ENCODE measurements around the gene HSDL1. TPM values are rescaled to one million over a fixed set of nuclear protein-coding genes. Genes with fewer than 3 reads are reported as not detected.

Gene HSDL1
- total RNA-seq, 1 donor from 2014 or later = 29.2 TPM

GRCh38 chr16:84193480-84193879 lies 48.5 kb upstream of the HSDL1 start:
- FAIRE-seq (no peak), DNase-seq (ENCODE audit: low read depth) (no peak)
- Histone ChIP-seq H3K4me2 (ENCODE audit: low read length) (no peak overlapping the region), H3K27me3 (ENCODE audit: insufficient read depth, low read length) (no peaks in the 10 kb centered on the region), H3K4me3 (ENCODE audit: insufficient read depth, low read depth, low read length) (no peak overlapping the region), H3K4me1 (ENCODE audit: insufficient read depth, low read length) (peaks cover under 1% of the 10 kb centered on the region), H3K9ac (ENCODE audit: low read length) (no peak overlapping the region), H4K20me1 (ENCODE audit: insufficient read depth, low read length) (no peaks in the 10 kb centered on the region), H2AFZ (ENCODE audit: low read depth, low read length) (no peak overlapping the region), H3K36me3 (ENCODE audit: insufficient read depth, low read length) (no peaks in the 10 kb centered on the region), H3K9me3 (ENCODE audit: insufficient read depth, low read depth, low read length) (no peaks in the 10 kb centered on the region), H3K79me2 (ENCODE audit: insufficient read depth, low read length) (no peaks in the 10 kb centered on the region), H3K27ac (ENCODE audit: low read depth, low read length) (no peak overlapping the region)
- TF ChIP-seq CTCF (IDR thresholded peaks at IDR 0.05; ENCODE audit: insufficient read depth, low read depth, low read length) = no peak
- no peak for TF ChIP-seq EZH2 (IDR thresholded peaks at IDR 0.05; ENCODE audit: insufficient read depth, low read length)
- H3K27ac Mint-ChIP-seq (ENCODE audit: unreplicated experiment) = no peak overlapping the region
- no peaks in the 10 kb centered on the region for H3K36me3 Mint-ChIP-seq (ENCODE audit: low read depth, unreplicated experiment)
- no peak overlapping the region for H3K4me3 Mint-ChIP-seq (ENCODE audit: unreplicated experiment)
- H3K4me1 Mint-ChIP-seq (ENCODE audit: low read depth, unreplicated experiment) = no peaks in the 10 kb centered on the region
- no peaks in the 10 kb centered on the region for H3K9me3 Mint-ChIP-seq (ENCODE audit: unreplicated experiment)
- H3K27me3 Mint-ChIP-seq (ENCODE audit: low read depth, unreplicated experiment) = peaks cover 13% of the 10 kb centered on the region

DNA sequence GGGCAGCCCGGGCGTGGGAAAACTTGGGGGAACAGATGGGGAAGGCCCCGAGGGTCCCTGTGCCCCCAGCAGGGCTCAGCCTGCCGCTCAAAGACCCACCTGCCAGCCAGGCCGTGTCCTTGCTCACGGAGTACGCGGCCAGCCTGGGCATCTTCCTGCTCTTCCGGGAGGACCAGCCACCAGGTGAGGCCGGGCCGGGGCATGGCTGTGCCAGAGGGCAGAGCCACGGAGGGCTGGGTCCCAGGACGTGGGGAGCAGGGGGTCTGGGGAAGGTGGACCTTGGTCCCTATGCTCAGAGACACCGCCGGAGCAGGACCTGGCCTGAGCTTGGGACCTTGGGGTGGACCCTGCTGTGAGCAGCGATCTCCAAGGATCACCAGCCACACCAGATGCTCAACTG lies 46.5 kb upstream of the HSDL1 start:
- H3K9me3 Mint-ChIP-seq (ENCODE audit: unreplicated experiment) = no peaks in the 10 kb centered on the region
- H3K27ac Mint-ChIP-seq (ENCODE audit: unreplicated experiment) = no peak overlapping the region
- no peak overlapping the region for H2AFZ ChIP-seq (ENCODE audit: low read depth, low read length)
- TF ChIP-seq CTCF (IDR thresholded peaks at IDR 0.05; ENCODE audit: insufficient read depth, low read depth, low read length) (no peak), EZH2 (IDR thresholded peaks at IDR 0.05; ENCODE audit: insufficient read depth, low read length) (no peak)
- H3K4me1 Mint-ChIP-seq (ENCODE audit: low read depth, unreplicated experiment) = no peaks in the 10 kb centered on the region
- peaks cover 4% of the 10 kb centered on the region for H3K79me2 ChIP-seq (ENCODE audit: insufficient read depth, low read length)
- peaks cover 7% of the 10 kb centered on the region for H3K27me3 Mint-ChIP-seq (ENCODE audit: low read depth, unreplicated experiment)
- DNase-seq (ENCODE audit: low read depth) (no peak), FAIRE-seq (no peak)
- no peaks in the 10 kb centered on the region for H3K27me3 ChIP-seq (ENCODE audit: insufficient read depth, low read length)
- H3K4me3 ChIP-seq (ENCODE audit: insufficient read depth, low read depth, low read length) = no peak overlapping the region
- H3K36me3 ChIP-seq (ENCODE audit: insufficient read depth, low read length) = no peaks in the 10 kb centered on the region
- no peak overlapping the region for H3K9ac ChIP-seq (ENCODE audit: low read length)
- no peaks in the 10 kb centered on the region for H4K20me1 ChIP-seq (ENCODE audit: insufficient read depth, low read length)
- H3K4me1 ChIP-seq (ENCODE audit: insufficient read depth, low read length) = no peaks in the 10 kb centered on the region
- H3K4me3 Mint-ChIP-seq (ENCODE audit: unreplicated experiment) = no peak overlapping the region
- H3K9me3 ChIP-seq (ENCODE audit: insufficient read depth, low read depth, low read length) = no peaks in the 10 kb centered on the region
- H3K36me3 Mint-ChIP-seq (ENCODE audit: low read depth, unreplicated experiment) = no peaks in the 10 kb centered on the region
- H3K4me2 ChIP-seq (ENCODE audit: low read length) = no peak overlapping the region
- H3K27ac ChIP-seq (ENCODE audit: low read depth, low read length) = no peak overlapping the region

DNA sequence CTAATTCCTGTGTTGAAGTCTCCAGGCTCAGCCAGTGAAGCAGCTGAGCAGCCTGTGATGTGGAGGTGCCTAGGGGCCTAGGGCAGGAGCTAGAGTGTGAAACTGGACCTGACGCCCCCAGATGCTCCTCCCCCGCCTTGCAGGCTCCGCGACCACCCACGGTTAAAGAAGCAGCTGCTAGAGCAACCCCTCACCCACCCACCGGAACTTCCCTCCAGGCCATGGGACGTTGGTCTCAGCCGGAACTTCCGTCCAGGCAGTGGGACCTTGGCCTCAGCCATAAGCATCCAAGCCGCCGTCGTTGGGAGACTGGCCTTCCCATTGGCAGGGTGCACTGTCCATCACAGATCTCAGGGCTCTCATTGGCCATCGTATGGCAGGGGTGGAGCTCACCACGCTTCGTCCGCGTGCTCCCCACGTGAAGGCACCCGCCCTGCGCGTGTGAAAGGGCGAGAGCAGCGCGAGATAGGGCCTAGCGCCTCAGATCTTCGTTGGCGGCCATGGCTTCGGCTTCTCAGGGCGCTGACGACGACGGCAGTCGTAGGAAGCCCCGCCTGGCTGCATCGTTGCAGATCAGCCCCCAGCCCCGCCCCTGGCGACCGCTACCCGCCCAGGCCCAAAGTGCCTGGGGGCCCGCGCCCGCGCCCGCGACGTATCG lies 45.9 kb upstream of the HSDL1 start, which contains the start of gene ADAD2:
Gene ADAD2 (plus strand): TSS at position 427 of the 658 bp plus-strand sequence. CDS start 74 bp downstream, at position 501.
- peaks cover 7% of the 10 kb centered on the region for H3K27me3 Mint-ChIP-seq (ENCODE audit: low read depth, unreplicated experiment)
- no peaks in the 10 kb centered on the region for H3K9me3 Mint-ChIP-seq (ENCODE audit: unreplicated experiment)
- DNase-seq (ENCODE audit: low read depth) = no peak
- H3K4me1 ChIP-seq (ENCODE audit: insufficient read depth, low read length) = peaks cover 4% of the 10 kb centered on the region
- peaks cover 11% of the 10 kb centered on the region for H3K79me2 ChIP-seq (ENCODE audit: insufficient read depth, low read length)
- no peak within 1 kb of the TSS for H3K27ac ChIP-seq (ENCODE audit: low read depth, low read length)
- H3K27ac Mint-ChIP-seq (ENCODE audit: unreplicated experiment) = no peak within 1 kb of the TSS
- H3K27me3 ChIP-seq (ENCODE audit: insufficient read depth, low read length) = no peaks in the 10 kb centered on the region
- TF ChIP-seq CTCF (IDR thresholded peaks at IDR 0.05; ENCODE audit: insufficient read depth, low read depth, low read length) (no peak), EZH2 (IDR thresholded peaks at IDR 0.05; ENCODE audit: insufficient read depth, low read length) (no peak)
- no peak within 1 kb of the TSS for H3K9ac ChIP-seq (ENCODE audit: low read length)
- no peak within 1 kb of the TSS for H3K4me2 ChIP-seq (ENCODE audit: low read length)
- no peaks in the 10 kb centered on the region for H4K20me1 ChIP-seq (ENCODE audit: insufficient read depth, low read length)
- H3K36me3 ChIP-seq (ENCODE audit: insufficient read depth, low read length) = no peaks in the 10 kb centered on the region
- H3K9me3 ChIP-seq (ENCODE audit: insufficient read depth, low read depth, low read length) = no peaks in the 10 kb centered on the region
- FAIRE-seq = no peak
- H3K4me1 Mint-ChIP-seq (ENCODE audit: low read depth, unreplicated experiment) = peaks cover 1% of the 10 kb centered on the region
- no peak within 1 kb of the TSS for H3K4me3 ChIP-seq (ENCODE audit: insufficient read depth, low read depth, low read length)
- no peaks in the 10 kb centered on the region for H3K36me3 Mint-ChIP-seq (ENCODE audit: low read depth, unreplicated experiment)
- no peak within 1 kb of the TSS for H2AFZ ChIP-seq (ENCODE audit: low read depth, low read length)
- H3K4me3 Mint-ChIP-seq (ENCODE audit: unreplicated experiment) = no peak within 1 kb of the TSS

Measured in astrocyte (in vitro differentiated cells and primary cell).